ENCODE data around the gene LCA5.
"Not testable (repeated sequence)": the region's sequence is repeated elsewhere in the genome, so short reads cannot be mapped to it uniquely, and the experiment has no call there.

LCA5 gene

GRCh38 chr6:79538106-79538971 is 1.1 kb upstream of the LCA5 start:
- Histone ChIP-seq H3K4me1 (ENCODE audit: control insufficient read depth, insufficient read depth, low read length) (no peaks in the 10 kb centered on the region), H3K27ac (ENCODE audit: extremely low read depth, low read depth, low read length) (no peak overlapping the region), H3K4me3 (ENCODE audit: low read depth, low read length) (peak overlapping the region; percentile 97), H3K36me3 (ENCODE audit: control insufficient read depth in 2 of 2, insufficient read depth in 1 of 2, low read length in 2 of 2) (peaks cover 0 to 6% of the 10 kb centered on the region in 2 experiments; a peak in 1 of 3 replicates), H3K9me3 (ENCODE audit: control insufficient read depth, insufficient read depth, low read depth, low read length) (no peaks in the 10 kb centered on the region)
- POLR2A ChIA-PET = interaction anchor here (1.5 kb wide), 1 partner anchor 461 kb away, joined by 5 read pairs; the partner anchor contains the start of gene PHIP
- TF ChIP-seq SCRT2 (tag by site-specific recombination; IDR thresholded peaks at IDR 0.05) (no peak), ZNF701 (tag by site-specific recombination; IDR thresholded peaks at IDR 0.05) (no peak), ZBTB17 (tag by site-specific recombination; IDR thresholded peaks at IDR 0.05) (peak; percentile 83), ZNF24 (tag by site-specific recombination; IDR thresholded peaks at IDR 0.05) (no peak), ZNF112 (tag by site-specific recombination; IDR thresholded peaks at IDR 0.05) (no peak), ZNF600 (tag by site-specific recombination; IDR thresholded peaks at IDR 0.05) (0 out of 2 replicates have a peak, but pooled peaks have one; percentile 27)
- TF ChIP-seq, protein P1, sequence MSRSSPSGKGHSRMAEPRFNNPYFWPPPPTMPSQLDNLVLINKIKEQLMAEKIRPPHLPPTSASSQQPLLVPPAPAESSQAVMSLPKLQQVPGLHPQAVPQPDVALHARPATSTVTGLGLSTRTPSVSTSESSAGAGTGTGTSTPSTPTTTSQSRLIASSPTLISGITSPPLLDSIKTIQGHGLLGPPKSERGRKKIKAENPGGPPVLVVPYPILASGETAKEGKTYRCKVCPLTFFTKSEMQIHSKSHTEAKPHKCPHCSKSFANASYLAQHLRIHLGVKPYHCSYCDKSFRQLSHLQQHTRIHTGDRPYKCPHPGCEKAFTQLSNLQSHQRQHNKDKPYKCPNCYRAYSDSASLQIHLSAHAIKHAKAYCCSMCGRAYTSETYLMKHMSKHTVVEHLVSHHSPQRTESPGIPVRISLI (tag by site-specific recombination; IDR thresholded peaks at IDR 0.05) = peak; percentile 12; the same call in 1 of the 2 replicates
- CTCF ChIA-PET = no interaction called here

DNA sequence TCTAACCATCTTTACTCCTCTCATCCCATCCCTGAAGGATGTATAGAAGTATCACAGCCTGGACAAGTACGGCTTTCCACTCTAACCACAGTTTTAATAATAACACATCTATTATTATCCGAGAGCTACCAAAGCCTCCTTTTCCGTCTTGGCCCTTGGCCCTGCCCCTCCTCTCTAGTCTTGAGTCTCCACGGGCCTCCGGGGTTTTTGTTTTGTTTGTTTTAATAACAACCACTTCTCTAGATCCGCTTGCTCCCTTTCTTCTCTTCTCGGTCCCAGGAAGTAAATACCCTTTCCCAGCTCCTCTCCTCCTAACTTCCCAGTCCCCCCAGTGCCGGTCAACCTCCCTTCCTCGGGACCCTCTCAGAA is 661 bp downstream of the LCA5 start:
- Histone ChIP-seq H3K9me3 (ENCODE audit: control insufficient read depth, insufficient read depth, low read depth, low read length) (no peaks in the 10 kb centered on the region), H3K27ac (ENCODE audit: extremely low read depth, low read depth, low read length) (peak overlapping the region; percentile 75), H3K4me3 (ENCODE audit: low read depth, low read length) (peak overlapping the region; percentile 97), H3K36me3 (ENCODE audit: control insufficient read depth in 2 of 2, insufficient read depth in 1 of 2, low read length in 2 of 2) (peaks cover 0 to 3% of the 10 kb centered on the region in 2 experiments; a peak in 1 of 3 replicates), H3K4me1 (ENCODE audit: control insufficient read depth, insufficient read depth, low read length) (no peaks in the 10 kb centered on the region)
- POLR2A ChIA-PET = interaction anchor here (1.0 to 2.9 kb wide), 10 partner anchors 9 to 669 kb away, joined by 3 to 18 read pairs (median 5); partner anchors contain the start of genes IRAK1BP1 and SH3BGRL2
- CTCF ChIA-PET = interaction anchor here (0.7 to 3.3 kb wide), 4 partner anchors 9 to 182 kb away, joined by 3 to 16 read pairs (median 3); no protein-coding TSS in a partner anchor
- TF ChIP-seq ZNF24 (tag by site-specific recombination; IDR thresholded peaks at IDR 0.05) (0 out of 2 replicates have a peak, but pooled peaks have one; percentile 15), PRDM1 (tag by site-specific recombination; IDR thresholded peaks at IDR 0.05) (peak; percentile 47; the same call in 1 of the 2 replicates), ZBTB11 (tag by site-specific recombination; conservative IDR thresholded peaks at IDR 0.05; ENCODE audit: low read depth) (0 out of 2 replicates have a peak, but pooled peaks have one; percentile 44), HOXA7 (CRISPR knock-in tag; IDR thresholded peaks at IDR 0.05; ENCODE audit: borderline replicate concordance) (no peak)

DNA sequence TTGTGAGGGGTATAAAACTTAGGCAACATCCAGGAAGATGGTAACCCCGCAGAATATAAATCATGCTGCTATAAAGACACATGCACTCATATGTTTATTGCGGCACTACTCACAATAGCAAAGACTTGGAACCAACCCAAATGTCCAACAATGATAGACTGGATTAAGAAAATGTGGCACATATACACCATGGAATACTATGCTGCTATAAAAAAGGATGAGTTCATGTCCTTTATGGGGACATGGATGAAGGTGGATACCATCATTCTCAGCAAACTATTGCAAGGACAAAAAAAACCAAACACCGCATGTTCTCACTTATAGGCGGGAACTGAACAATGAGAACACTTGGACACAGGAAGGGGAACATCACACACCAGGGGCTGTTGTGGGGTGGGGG is 7.7 kb downstream of the LCA5 start:
- H3K9me3 ChIP-seq (ENCODE audit: control insufficient read depth, insufficient read depth, low read depth, low read length); H3K27ac ChIP-seq (ENCODE audit: extremely low read depth, low read depth, low read length); H3K4me3 ChIP-seq (ENCODE audit: low read depth, low read length); POLR2A ChIA-PET; H3K4me1 ChIP-seq (ENCODE audit: control insufficient read depth, insufficient read depth, low read length); H3K36me3 ChIP-seq (ENCODE audit: control insufficient read depth in 2 of 2, insufficient read depth in 1 of 2, low read length in 2 of 2): not testable (repeated sequence)
- CTCF ChIA-PET = interaction anchor here (0.6 kb wide), 1 partner anchor 115 kb away, joined by 4 read pairs; no protein-coding TSS in a partner anchor
- TF ChIP-seq ZNF580 (tag by site-specific recombination; IDR thresholded peaks at IDR 0.05) (0 out of 2 replicates have a peak, but pooled peaks have one; percentile 58), ZNF146 (tag by site-specific recombination; IDR thresholded peaks at IDR 0.05) (peak; percentile 87)

Data from HEK293 (cell line).